ENCODE results near the gene UFL1. TPM values are rescaled to one million over a fixed set of nuclear protein-coding genes. Genes with fewer than 3 reads are reported as not detected.

Gene UFL1
- total RNA-seq, 1 donor from 2014 or later, result 23.2 TPM

DNA sequence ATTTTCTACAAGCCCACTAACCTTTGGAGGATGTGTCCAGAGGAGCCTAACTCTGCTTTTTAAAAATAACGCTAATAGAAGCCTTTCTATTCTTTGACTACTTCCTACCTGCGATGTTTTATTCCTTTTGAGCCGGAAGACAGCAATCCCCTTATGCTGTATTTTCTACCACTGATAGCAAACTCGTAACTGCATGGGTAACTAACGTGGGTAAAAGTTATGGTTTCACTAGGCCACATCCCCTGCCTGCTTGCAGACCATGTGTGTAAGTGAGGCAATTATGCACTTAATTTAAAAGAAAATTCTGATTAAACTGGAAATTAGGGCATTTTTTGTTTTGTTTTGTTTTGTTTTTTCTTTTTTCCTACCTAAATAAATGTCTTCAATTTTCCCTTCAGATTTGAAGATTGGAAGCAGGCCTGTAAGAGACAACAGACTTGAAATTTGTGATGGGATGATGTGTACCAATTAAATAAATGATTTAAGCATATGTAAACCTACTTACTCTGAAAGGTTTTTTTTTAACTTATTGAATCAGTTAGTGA is 931 bp downstream of the UFL1 start:
- H3K27ac Mint-ChIP-seq (ENCODE audit: unreplicated experiment), result peak overlapping the region; percentile 100
- peak overlapping the region; percentile 99 for H3K4me3 Mint-ChIP-seq (ENCODE audit: unreplicated experiment)
- TF ChIP-seq, protein P1, sequence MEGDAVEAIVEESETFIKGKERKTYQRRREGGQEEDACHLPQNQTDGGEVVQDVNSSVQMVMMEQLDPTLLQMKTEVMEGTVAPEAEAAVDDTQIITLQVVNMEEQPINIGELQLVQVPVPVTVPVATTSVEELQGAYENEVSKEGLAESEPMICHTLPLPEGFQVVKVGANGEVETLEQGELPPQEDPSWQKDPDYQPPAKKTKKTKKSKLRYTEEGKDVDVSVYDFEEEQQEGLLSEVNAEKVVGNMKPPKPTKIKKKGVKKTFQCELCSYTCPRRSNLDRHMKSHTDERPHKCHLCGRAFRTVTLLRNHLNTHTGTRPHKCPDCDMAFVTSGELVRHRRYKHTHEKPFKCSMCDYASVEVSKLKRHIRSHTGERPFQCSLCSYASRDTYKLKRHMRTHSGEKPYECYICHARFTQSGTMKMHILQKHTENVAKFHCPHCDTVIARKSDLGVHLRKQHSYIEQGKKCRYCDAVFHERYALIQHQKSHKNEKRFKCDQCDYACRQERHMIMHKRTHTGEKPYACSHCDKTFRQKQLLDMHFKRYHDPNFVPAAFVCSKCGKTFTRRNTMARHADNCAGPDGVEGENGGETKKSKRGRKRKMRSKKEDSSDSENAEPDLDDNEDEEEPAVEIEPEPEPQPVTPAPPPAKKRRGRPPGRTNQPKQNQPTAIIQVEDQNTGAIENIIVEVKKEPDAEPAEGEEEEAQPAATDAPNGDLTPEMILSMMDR (IDR thresholded peaks at IDR 0.05), result no peak
- H3K27me3 Mint-ChIP-seq (ENCODE audit: unreplicated experiment), result no peaks in the 10 kb centered on the region
- peaks cover 15% of the 10 kb centered on the region for H3K36me3 Mint-ChIP-seq (ENCODE audit: unreplicated experiment)
- H3K9me3 Mint-ChIP-seq (ENCODE audit: unreplicated experiment), result no peaks in the 10 kb centered on the region
- H3K4me1 Mint-ChIP-seq (ENCODE audit: unreplicated experiment), result peaks cover 23% of the 10 kb centered on the region
- no peak for DNase-seq (ENCODE audit: extremely low spot score, unreplicated experiment)

DNA sequence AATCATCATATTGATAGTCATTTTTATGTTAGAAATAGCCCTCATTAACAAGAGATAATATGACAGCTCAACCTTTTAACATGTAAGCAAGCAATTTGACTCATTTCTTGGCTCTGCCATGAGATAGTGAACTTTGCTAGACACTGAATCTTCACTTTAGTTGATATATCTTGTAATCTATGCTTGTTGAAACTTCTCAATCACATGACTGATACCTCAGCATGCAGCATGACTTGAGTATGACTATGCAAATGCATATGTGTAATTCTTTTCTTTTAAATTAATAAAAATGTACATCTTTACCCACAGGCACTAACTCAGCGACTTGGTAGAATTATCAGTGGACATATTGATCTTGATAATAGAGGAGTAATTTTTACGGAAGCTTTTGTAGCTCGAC is 6.6 kb downstream of the UFL1 start:
- Mint-ChIP-seq H3K27me3 (ENCODE audit: unreplicated experiment) (no peaks in the 10 kb centered on the region), H3K4me1 (ENCODE audit: unreplicated experiment) (peaks cover 8% of the 10 kb centered on the region), H3K36me3 (ENCODE audit: unreplicated experiment) (peaks cover 67% of the 10 kb centered on the region)

DNA sequence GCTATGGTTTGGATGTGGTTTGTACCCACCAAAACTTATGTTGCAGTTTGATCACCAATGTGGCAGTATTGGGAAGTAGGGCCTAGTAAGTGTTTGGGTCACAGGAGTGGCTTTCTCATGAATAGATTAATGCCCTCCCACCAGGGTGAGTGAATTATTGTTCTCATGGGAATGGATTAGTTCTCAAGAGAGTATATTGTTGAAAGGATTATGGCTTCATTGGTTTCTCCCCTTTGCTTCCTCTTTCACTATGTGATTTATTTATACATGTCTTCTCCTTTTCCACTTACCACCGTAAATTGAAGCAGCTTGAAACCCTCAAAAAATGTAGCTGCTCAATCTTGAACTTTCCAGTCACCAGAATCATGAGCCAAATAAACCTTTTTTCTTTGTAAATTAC is 10.8 kb downstream of the UFL1 start:
- Mint-ChIP-seq H3K4me3 (ENCODE audit: unreplicated experiment) (no peak overlapping the region), H3K4me1 (ENCODE audit: unreplicated experiment) (peaks cover 3% of the 10 kb centered on the region), H3K36me3 (ENCODE audit: unreplicated experiment) (peaks cover 65% of the 10 kb centered on the region), H3K27me3 (ENCODE audit: unreplicated experiment) (no peaks in the 10 kb centered on the region), H3K27ac (ENCODE audit: unreplicated experiment) (no peak overlapping the region), H3K9me3 (ENCODE audit: unreplicated experiment) (no peaks in the 10 kb centered on the region)
- no peak for DNase-seq (ENCODE audit: extremely low spot score, unreplicated experiment)
- TF ChIP-seq, protein P1 (IDR thresholded peaks at IDR 0.05), result no peak

More for the DNA sequence above, 6.6 kb downstream of the UFL1 start:
- Mint-ChIP-seq H3K4me3 (ENCODE audit: unreplicated experiment) (no peak overlapping the region), H3K27ac (ENCODE audit: unreplicated experiment) (no peak overlapping the region), H3K9me3 (ENCODE audit: unreplicated experiment) (no peaks in the 10 kb centered on the region)
- DNase-seq (ENCODE audit: extremely low spot score, unreplicated experiment), result no peak
- TF ChIP-seq, protein P1 (IDR thresholded peaks at IDR 0.05), result no peak

DNA sequence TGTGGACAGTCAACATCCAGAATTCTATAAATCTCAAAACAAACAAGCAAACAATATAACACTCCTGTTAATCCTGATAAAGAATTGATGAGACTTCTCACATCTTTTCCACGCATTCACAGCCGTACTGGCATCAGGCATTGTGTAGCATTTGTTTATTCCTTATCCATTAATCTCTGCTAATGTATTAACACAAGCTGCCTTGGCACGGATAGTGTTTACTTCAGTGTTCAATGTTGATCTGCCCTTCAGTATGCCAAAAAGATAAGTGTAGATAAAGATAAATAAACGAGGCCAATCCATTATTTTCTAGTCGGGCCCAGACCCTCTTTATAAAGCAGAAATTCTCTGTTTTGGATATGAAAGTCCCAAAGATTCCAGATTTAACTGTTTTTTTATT is 16.1 kb downstream of the UFL1 start:
- no peak overlapping the region for H3K4me3 Mint-ChIP-seq (ENCODE audit: unreplicated experiment)
- H3K36me3 Mint-ChIP-seq (ENCODE audit: unreplicated experiment), result peaks cover 44% of the 10 kb centered on the region
- DNase-seq (ENCODE audit: extremely low spot score, unreplicated experiment), result no peak
- H3K4me1 Mint-ChIP-seq (ENCODE audit: unreplicated experiment), result peaks cover 3% of the 10 kb centered on the region
- TF ChIP-seq, protein P1 (IDR thresholded peaks at IDR 0.05), result no peak
- H3K27me3 Mint-ChIP-seq (ENCODE audit: unreplicated experiment), result no peaks in the 10 kb centered on the region
- H3K9me3 Mint-ChIP-seq (ENCODE audit: unreplicated experiment), result no peaks in the 10 kb centered on the region
- no peak overlapping the region for H3K27ac Mint-ChIP-seq (ENCODE audit: unreplicated experiment)

DNA sequence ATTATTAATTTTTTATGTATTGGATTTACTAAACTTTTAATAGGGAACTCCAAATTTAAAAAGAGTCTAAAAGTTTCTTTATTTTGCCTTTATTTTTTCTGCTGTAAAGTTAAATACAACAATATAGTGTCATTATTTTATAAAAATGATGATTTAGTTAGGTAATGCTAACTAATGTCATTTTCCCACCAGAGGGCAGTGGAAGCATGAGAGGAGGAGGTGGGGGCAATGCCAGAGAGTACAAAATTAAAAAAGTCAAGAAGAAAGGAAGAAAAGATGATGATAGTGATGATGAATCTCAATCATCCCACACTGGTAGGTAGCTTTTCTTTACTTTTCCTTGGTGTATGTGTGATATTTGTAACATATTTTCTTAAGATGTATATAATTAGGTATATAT is 21.1 kb downstream of the UFL1 start:
- Mint-ChIP-seq H3K9me3 (ENCODE audit: unreplicated experiment) (peaks cover 6% of the 10 kb centered on the region), H3K4me1 (ENCODE audit: unreplicated experiment) (no peaks in the 10 kb centered on the region), H3K27ac (ENCODE audit: unreplicated experiment) (no peak overlapping the region), H3K27me3 (ENCODE audit: unreplicated experiment) (no peaks in the 10 kb centered on the region), H3K4me3 (ENCODE audit: unreplicated experiment) (no peak overlapping the region), H3K36me3 (ENCODE audit: unreplicated experiment) (peaks cover 50% of the 10 kb centered on the region)
- TF ChIP-seq, protein P1 (IDR thresholded peaks at IDR 0.05), result peak; percentile 44
- no peak for DNase-seq (ENCODE audit: extremely low spot score, unreplicated experiment)

Measured in osteocyte (in vitro differentiated cells).